GM12878 (cell line): ENCODE measurements around the gene PDLIM3.

Experiments
- CBX3 ChIP-seq: fragments of 200-600 bp; sonication (generic); IDR thresholded peaks from 2 replicates; pipeline ENCODE4 v1.6.1; 2016; ENCODE audit warnings: low read depth, borderline replicate concordance
- CBX5 ChIP-seq: sonication (generic); IDR thresholded peaks from 2 replicates; pipeline ENCODE4 v1.6.1; 2016; ENCODE audit warnings: low read depth, moderate library complexity, mild to moderate bottlenecking, inconsistent platforms
- ESRRA ChIP-seq: IDR thresholded peaks from 2 replicates; pipeline ENCODE4 v1.6.1; 2012; ENCODE audit warnings: mild to moderate bottlenecking, low read length, improper control_type of control experiment
- GABPA ChIP-seq: IDR thresholded peaks from 2 replicates; pipeline ENCODE4 v1.6.1; 2014; ENCODE audit warnings: antibody characterized with exemption, low read depth, mild to moderate bottlenecking, inconsistent platforms
- HDAC2 ChIP-seq: fragments of 200-600 bp; sonication (generic); IDR thresholded peaks from 2 replicates; pipeline ENCODE4 v1.6.1; 2017
- IKZF2 ChIP-seq, 2 experiments: fragments of 450-650 bp; IDR thresholded peaks; 2 replicates each; pipeline ENCODE4 v1.6.1; 2017; ENCODE audit warnings: mild to moderate bottlenecking in 2 of 2, moderate library complexity in 2 of 2
- JUND ChIP-seq: IDR thresholded peaks from 2 replicates; pipeline ENCODE4 v1.6.1; 2012; ENCODE audit warnings: low read depth, mild to moderate bottlenecking, low read length, improper control_type of control experiment, moderate library complexity
- POLR2A ChIP-seq: IDR thresholded peaks from 2 replicates; pipeline ENCODE4 v1.6.1; 2011; ENCODE audit warnings: low read depth, mild to moderate bottlenecking, low read length
- REST ChIP-seq: IDR thresholded peaks from 2 replicates; pipeline ENCODE4 v1.6.1; 2012; ENCODE audit warnings: mild to moderate bottlenecking, low read depth, low read length
- RUNX3 ChIP-seq: IDR thresholded peaks from 2 replicates; pipeline ENCODE4 v1.6.1; 2012; ENCODE audit warnings: low read length, inconsistent platforms
- ZBTB40 ChIP-seq: fragments of 450-650 bp; IDR thresholded peaks from 2 replicates; pipeline ENCODE4 v1.6.1; 2016; ENCODE audit warnings: mild to moderate bottlenecking, moderate library complexity, borderline replicate concordance
- TF ChIP-seq, protein P1 (sequence below), 3 experiments: IDR thresholded peaks in 2 of 3; conservative IDR thresholded peaks in 1 of 3; 2 replicates each; pipeline ENCODE4 v1.5.1; 2011; ENCODE audit warnings: low read depth in 3 of 3, low read length in 3 of 3, mild to moderate bottlenecking in 3 of 3, control low read depth in 2 of 3, moderate library complexity in 2 of 3, inconsistent platforms in 1 of 3, mixed read lengths in 1 of 3; ENCODE audit not compliant: control insufficient read depth in 2 of 3, insufficient read depth in 1 of 3; ENCODE audit errors: extremely low read depth in 1 of 3

GRCh38 chr4:185536411-185536709 is 1.1 kb upstream of the PDLIM3 start:
- TF ChIP-seq, protein P1, sequence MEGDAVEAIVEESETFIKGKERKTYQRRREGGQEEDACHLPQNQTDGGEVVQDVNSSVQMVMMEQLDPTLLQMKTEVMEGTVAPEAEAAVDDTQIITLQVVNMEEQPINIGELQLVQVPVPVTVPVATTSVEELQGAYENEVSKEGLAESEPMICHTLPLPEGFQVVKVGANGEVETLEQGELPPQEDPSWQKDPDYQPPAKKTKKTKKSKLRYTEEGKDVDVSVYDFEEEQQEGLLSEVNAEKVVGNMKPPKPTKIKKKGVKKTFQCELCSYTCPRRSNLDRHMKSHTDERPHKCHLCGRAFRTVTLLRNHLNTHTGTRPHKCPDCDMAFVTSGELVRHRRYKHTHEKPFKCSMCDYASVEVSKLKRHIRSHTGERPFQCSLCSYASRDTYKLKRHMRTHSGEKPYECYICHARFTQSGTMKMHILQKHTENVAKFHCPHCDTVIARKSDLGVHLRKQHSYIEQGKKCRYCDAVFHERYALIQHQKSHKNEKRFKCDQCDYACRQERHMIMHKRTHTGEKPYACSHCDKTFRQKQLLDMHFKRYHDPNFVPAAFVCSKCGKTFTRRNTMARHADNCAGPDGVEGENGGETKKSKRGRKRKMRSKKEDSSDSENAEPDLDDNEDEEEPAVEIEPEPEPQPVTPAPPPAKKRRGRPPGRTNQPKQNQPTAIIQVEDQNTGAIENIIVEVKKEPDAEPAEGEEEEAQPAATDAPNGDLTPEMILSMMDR (IDR thresholded peaks at IDR 0.05 in 2 of 3, conservative IDR thresholded peaks at IDR 0.05 in 1 of 3; ENCODE audit: control insufficient read depth in 2 of 3, extremely low read depth in 1 of 3, insufficient read depth in 1 of 3, low read depth in 3 of 3, low read length in 3 of 3), result no peak
- TF ChIP-seq IKZF2 (IDR thresholded peaks at IDR 0.05) (no peak), REST (no peak), RUNX3 (no peak), HDAC2 (no peak), ZBTB40 (no peak), JUND (no peak), POLR2A (no peak), CBX5 (no peak), ESRRA (no peak), GABPA (no peak), CBX3 (no peak)
